Activated CD4-positive, alpha-beta T cell treated with anti-CD3 and anti-CD28 coated beads, Interleukin-2, amount 50 U/mL, for 1 hour (primary cell): ENCODE measurements around the gene MID1.

Experiments used
- DNase-seq: peaks from one replicate; pipeline ENCODE4 v3.0.0-alpha.2; 2020

Gene MID1

GRCh38 chrX:10420134-10420533, 200.3 kb downstream of the MID1 start:
- DNase-seq: no peak

- DNase-seq: no peak
Observed at GRCh38 chrX:10416424-10416823, 204.0 kb downstream of the MID1 start.

- no peak for DNase-seq
Observed at GRCh38 chrX:10415306-10416001, 204.9 kb downstream of the MID1 start.

- no peak for DNase-seq
Observed at GRCh38 chrX:10414862-10415261, 205.5 kb downstream of the MID1 start.

GRCh38 chrX:10414156-10414824, 206.1 kb downstream of the MID1 start:
- DNase-seq: no peak

GRCh38 chrX:10404436-10404835, 215.9 kb downstream of the MID1 start:
- DNase-seq: no peak

- DNase-seq: no peak
Observed at GRCh38 chrX:10401239-10401638, 219.1 kb downstream of the MID1 start.

- DNase-seq: no peak
Observed at GRCh38 chrX:10399043-10399741, 221.2 kb downstream of the MID1 start.

GRCh38 chrX:10398215-10398614, 222.2 kb downstream of the MID1 start:
- no peak for DNase-seq

GRCh38 chrX:10397349-10397748, 223.0 kb downstream of the MID1 start:
- DNase-seq: no peak

GRCh38 chrX:10395643-10396042, 224.7 kb downstream of the MID1 start:
- DNase-seq: no peak
